ENCODE measurements around the gene WDR38. TPM values are rescaled to one million over a fixed set of nuclear protein-coding genes. Genes with fewer than 3 reads are reported as not detected.

Gene WDR38
- total and polyA plus RNA-seq, 2 of the 4 experiments (the other 2 are of a cell fraction), result not detected

DNA sequence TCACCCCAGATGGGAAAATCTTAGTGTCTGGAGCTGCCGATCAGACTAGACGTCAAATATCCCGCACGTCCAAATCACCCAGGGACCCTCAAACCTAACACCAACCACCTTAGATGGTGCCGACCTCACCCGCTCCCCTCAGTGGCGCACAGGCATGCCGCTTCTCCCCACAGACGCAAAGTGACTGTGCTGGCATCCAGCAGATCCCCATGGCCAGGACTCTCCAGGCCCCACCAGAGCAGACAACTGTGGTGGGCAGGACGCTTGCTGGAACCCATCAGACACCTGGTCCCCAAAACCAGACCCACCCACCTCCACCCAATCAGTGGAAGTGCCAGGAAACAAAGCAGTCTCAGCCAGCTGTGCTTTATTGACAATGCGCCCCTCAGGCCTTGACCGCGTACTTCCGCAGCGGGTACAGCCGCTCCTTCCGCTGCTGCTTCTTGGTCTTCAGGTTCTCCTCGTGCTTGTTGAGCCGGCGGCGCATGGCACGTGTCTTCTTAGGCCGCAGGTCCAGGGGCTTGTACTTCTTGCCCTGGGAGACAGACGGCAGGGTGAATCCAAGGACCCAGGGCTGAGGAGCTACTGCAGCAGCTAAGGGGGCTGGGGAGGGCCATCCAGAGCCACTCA is 4.4 kb downstream of the WDR38 start:
- H3K9ac ChIP-seq (ENCODE audit: low read depth, low read length), result no peak overlapping the region
- H3K23ac ChIP-seq (ENCODE audit: low read depth, low read length), result no peak overlapping the region
- H3K14ac ChIP-seq (replicated peaks; ENCODE audit: low read depth, low read length), result no peak overlapping the region
- in situ Hi-C loops (cut with MboI; ENCODE audit: low sequenced_read_pairs), result no loop called here
- no peak overlapping the region for H2BK15ac ChIP-seq (ENCODE audit: low read depth, low read length)
- 95% methylated on average over 18 of the region's 24 CpGs; no CpG with 5 or more reads in 1 of the 2 experiments for WGBS, 2 experiments (ENCODE audit: extremely low coverage in 2 of 2, insufficient read length in 1 of 2)
- H3K36me3 ChIP-seq (ENCODE audit: control insufficient read depth, insufficient read depth, low read length), result peaks cover 49% of the 10 kb centered on the region
- ATAC-seq (ENCODE audit: low read depth), result no peak
- no peak overlapping the region for H4K91ac ChIP-seq (ENCODE audit: insufficient read depth, low read depth, low read length)
- no peak overlapping the region for H2AFZ ChIP-seq (replicated peaks; ENCODE audit: low read length, poor library complexity)
- peaks cover 13 to 41% of the 10 kb centered on the region in 2 experiments for H3K79me1 ChIP-seq (ENCODE audit: low read depth in 1 of 2, low read length in 2 of 2)
- no peak overlapping the region for H3K4me2 ChIP-seq (ENCODE audit: low read depth, low read length)
- H2AK9ac ChIP-seq (replicated peaks; ENCODE audit: low read depth, low read length, poor library complexity), result no peak overlapping the region
- H3K4me1 ChIP-seq (ENCODE audit: control insufficient read depth, insufficient read depth, low read length), result peaks cover 9% of the 10 kb centered on the region
- peaks cover 62% of the 10 kb centered on the region for H4K20me1 ChIP-seq (ENCODE audit: insufficient read depth, low read length)
- no peak for DNase-seq
- H2BK20ac ChIP-seq (ENCODE audit: low read depth, low read length), result no peak overlapping the region
- dilution Hi-C loops (cut with HindIII; ENCODE audit: low sequenced_read_pairs, unreplicated experiment), result no loop called here
- H2BK5ac ChIP-seq (ENCODE audit: low read depth, low read length, poor library complexity, severe bottlenecking), result no peak overlapping the region
- no peaks in the 10 kb centered on the region for H3K27me3 ChIP-seq (ENCODE audit: control insufficient read depth, insufficient read depth, low read length)
- no peak overlapping the region for H4K5ac ChIP-seq (ENCODE audit: low read depth, low read length)
- H3K18ac ChIP-seq (ENCODE audit: low read depth, low read length), result no peak overlapping the region
- H2BK120ac ChIP-seq (ENCODE audit: low read depth, low read length), result no peak overlapping the region
- no peak overlapping the region for H3K4me3 ChIP-seq (ENCODE audit: insufficient read depth, low read depth, low read length)
- POLR2A ChIA-PET (ENCODE audit: unreplicated experiment), result no interaction called here
- no TSS peak for BruUV-seq (replicated peaks)
- no peaks in the 10 kb centered on the region for H3K9me3 ChIP-seq (ENCODE audit: control insufficient read depth, insufficient read depth, low read length)
- no peak overlapping the region for H2AK5ac ChIP-seq (ENCODE audit: low read depth, low read length)
- intact Hi-C loops (cut with micrococcal nuclease), result loop anchor here (10.0 kb wide), 1 partner anchor 243 kb away; no protein-coding TSS in a partner anchor
- CTCF ChIA-PET, result no interaction called here
- H3K56ac ChIP-seq (ENCODE audit: extremely low read depth, insufficient read depth, low read length), result no peak overlapping the region
- no peak overlapping the region for H4K8ac ChIP-seq (ENCODE audit: low read depth in 2 of 2, low read length in 2 of 2)
- no peak overlapping the region for H3K4ac ChIP-seq (ENCODE audit: low read depth, low read length)
- H3K27ac ChIP-seq (ENCODE audit: insufficient read depth, low read length), result no peak overlapping the region
- peaks cover 4% of the 10 kb centered on the region; the same call in 1 of the 2 replicates for H3K9me1 ChIP-seq (ENCODE audit: insufficient read depth, low read length)
- TF ChIP-seq, protein P1, sequence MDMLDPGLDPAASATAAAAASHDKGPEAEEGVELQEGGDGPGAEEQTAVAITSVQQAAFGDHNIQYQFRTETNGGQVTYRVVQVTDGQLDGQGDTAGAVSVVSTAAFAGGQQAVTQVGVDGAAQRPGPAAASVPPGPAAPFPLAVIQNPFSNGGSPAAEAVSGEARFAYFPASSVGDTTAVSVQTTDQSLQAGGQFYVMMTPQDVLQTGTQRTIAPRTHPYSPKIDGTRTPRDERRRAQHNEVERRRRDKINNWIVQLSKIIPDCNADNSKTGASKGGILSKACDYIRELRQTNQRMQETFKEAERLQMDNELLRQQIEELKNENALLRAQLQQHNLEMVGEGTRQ (IDR thresholded peaks at IDR 0.05; ENCODE audit: low read depth, low read length), result no peak
- TF ChIP-seq RAD21 (IDR thresholded peaks at IDR 0.05; ENCODE audit: low read length) (no peak), MXI1 (IDR thresholded peaks at IDR 0.05; ENCODE audit: borderline replicate concordance, low read depth, low read length) (no peak)

Data from IMR-90 (cell line).